HTR-8/SVneo (cell line): ENCODE data around the gene SYNGR2.
"Not testable (repeated sequence)": the region's sequence is repeated elsewhere in the genome, so short reads cannot be mapped to it uniquely, and the experiment has no call there.

Experiments used
- DNase-seq: peaks from one replicate; pipeline ENCODE4 v3.0.0; 2011; ENCODE audit warnings: low spot score, mixed read lengths; ENCODE audit not compliant: insufficient read length
- FAIRE-seq: peaks from 2 replicates; lab custom pipeline; 2011; peaks lifted over from hg19 to GRCh38; lab: Jason Lieb, UNC

The SYNGR2 gene

GRCh38 chr17:78129351-78130089 lies 38.9 kb upstream of the SYNGR2 start:
- DNase-seq (no peak), FAIRE-seq (no peak)

- FAIRE-seq (no peak), DNase-seq (no peak)
Observed at GRCh38 chr17:78130090-78130436, 38.3 kb upstream of the SYNGR2 start.

DNA sequence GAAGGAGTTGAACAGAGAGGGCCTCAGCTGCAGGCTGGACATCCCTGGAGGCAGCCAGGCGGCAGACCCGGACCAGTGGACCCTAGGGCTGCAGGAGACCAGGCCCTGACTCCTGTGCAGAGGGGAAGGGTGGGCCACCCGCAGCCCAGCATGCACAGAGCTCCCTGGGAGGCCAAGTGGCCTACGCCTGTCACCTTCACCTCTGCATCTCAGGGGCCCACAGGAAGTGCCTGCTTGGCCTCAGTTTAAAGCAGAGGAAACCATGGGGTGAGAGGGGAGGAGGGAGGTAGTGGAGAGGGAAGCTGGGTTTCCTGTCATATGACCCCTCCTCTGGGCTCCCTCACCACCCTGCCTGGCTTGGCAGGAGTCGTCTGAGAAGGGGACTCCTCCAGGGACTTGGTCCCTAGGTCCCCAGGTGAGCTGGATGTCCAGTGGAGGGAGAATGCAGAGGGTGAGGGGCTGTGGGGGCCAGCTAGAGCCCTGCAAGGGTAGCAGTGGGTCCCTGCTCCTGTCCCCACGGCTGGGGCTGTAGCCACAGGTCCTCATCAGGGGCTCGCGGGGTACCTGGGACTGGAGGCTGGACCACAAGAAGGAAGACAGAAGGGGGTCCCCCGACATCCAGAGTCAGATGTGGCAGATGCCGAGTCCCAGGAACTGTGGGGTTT lies 37.8 kb upstream of the SYNGR2 start, which contains the start of gene TMC8:
Gene TMC8 (plus strand): TSS at position 335 of the 665 bp plus-strand sequence. CDS start 818 bp downstream, outside the sequence.
- DNase-seq (no peak), FAIRE-seq (no peak)

DNA sequence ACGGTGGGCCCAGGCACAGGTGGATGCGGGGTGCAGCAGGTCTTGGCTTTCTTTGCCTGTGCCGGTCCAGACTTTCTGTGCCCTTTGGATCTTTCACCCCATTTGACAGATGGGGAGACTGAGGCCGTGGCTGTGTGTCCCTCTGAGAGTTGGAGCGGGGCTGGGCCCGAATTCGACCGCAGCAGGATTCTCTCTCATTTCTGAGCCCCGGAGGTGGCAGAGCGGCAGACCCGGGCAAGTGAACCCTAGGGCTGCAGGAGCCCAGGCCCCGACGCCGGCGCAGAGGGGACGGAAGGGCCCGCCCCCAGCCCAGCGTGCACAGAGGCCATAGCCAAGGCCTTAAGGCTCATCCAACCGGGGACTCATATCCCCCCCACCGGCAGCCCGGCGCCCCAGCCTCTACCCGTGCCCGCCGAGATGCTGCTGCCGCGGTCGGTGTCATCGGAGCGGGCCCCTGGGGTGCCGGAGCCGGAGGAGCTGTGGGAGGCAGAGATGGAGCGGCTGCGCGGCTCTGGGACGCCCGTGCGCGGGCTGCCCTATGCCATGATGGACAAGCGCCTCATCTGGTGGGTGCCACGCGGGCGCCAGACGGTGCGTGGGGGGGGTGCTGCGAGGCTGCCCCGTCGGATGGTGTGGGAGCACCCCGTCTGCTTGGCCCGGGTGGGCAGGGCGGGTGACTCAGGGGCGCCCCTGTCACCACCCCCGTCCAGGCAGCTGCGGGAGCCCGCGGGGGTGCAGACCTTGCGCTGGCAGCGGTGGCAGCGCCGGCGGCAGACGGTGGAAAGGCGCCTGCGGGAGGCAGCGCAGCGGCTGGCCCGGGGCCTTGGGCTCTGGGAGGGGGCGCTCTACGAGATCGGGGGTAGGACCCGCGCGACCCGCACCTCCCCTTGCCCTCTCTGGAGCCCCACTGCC lies 37.0 kb upstream of the SYNGR2 start:
- FAIRE-seq (no peak), DNase-seq (no peak)

DNA sequence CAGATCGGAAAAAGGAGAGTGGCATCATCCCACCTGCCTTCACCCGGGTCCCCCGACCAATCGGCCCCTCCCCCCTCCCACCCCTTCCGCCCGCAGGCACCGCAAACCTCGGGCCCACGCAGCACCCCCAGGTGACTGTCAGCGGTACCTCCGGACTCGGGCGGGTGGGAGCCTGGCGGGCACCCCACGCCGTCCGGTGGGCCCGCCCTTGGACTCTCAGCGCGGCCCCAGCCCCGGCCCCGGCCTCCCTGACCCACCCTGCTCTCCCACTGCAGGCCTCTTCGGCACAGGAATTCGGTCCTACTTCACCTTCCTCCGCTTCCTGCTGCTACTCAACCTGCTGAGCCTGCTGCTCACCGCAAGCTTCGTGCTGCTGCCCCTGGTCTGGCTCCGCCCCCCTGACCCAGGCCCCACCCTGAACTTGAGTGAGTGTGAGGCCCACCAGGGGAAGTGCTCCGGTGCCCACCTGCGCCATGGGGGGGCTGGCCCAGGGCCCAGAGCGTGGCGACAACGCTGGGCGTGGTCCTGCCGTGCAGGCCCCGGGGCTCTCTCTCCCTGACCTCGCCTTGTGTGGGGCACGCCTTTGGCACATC lies 36.2 kb upstream of the SYNGR2 start:
- DNase-seq (no peak), FAIRE-seq (no peak)

DNA sequence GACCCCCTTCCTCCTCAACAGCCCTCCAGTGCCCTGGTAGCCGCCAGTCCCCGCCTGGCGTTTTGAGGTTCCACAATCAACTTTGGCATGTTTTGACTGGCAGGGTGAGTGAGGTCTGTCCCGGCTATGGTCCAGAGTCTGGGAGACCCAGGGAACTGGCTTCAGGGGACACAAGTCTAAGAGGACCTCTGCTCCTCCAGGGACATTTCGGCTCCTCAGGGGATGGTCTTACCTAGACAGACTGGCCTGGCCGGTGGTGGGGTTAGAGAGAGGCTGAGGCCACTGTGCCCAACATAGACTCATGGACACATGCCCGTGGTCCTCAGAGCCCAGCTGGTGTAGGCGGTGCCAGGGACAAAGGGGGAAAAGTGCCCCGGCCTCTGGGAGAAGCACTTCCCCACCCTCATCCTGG lies 35.6 kb upstream of the SYNGR2 start:
- FAIRE-seq (no peak), DNase-seq (no peak)

DNA sequence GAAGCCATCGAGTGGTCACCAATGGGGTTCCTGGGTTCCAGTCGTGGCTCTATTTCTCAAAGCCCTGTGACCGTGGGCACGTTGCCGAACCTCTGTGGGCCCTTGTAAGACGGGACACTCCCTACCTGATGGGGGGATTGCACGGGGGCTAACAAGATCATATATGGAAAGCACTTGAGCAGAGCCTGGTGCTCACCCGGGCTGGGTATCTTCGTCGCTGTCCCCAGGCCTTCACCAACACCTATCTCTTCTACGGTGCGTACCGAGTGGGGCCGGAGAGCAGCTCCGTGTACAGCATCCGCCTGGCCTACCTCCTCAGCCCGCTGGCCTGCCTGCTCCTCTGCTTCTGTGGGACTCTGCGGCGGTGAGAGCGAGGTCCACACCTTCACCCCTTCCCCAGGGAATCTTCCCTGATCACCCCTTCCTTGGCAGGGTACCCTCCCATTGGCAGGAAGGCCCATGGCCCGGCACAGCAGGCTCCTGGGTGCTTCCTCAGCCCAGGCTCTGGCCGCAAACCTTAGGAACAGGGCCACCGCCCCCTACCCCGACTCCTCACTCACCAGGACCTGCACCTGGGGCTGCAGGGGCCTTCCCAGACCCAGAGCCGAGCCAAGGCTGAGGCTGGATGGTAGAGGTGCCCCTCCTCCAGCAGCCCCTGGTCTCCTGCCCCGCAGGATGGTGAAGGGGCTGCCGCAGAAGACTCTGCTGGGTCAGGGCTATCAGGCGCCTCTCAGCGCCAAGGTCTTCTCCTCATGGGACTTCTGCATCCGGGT lies 35.0 kb upstream of the SYNGR2 start:
- DNase-seq (no peak), FAIRE-seq (no peak)

DNA sequence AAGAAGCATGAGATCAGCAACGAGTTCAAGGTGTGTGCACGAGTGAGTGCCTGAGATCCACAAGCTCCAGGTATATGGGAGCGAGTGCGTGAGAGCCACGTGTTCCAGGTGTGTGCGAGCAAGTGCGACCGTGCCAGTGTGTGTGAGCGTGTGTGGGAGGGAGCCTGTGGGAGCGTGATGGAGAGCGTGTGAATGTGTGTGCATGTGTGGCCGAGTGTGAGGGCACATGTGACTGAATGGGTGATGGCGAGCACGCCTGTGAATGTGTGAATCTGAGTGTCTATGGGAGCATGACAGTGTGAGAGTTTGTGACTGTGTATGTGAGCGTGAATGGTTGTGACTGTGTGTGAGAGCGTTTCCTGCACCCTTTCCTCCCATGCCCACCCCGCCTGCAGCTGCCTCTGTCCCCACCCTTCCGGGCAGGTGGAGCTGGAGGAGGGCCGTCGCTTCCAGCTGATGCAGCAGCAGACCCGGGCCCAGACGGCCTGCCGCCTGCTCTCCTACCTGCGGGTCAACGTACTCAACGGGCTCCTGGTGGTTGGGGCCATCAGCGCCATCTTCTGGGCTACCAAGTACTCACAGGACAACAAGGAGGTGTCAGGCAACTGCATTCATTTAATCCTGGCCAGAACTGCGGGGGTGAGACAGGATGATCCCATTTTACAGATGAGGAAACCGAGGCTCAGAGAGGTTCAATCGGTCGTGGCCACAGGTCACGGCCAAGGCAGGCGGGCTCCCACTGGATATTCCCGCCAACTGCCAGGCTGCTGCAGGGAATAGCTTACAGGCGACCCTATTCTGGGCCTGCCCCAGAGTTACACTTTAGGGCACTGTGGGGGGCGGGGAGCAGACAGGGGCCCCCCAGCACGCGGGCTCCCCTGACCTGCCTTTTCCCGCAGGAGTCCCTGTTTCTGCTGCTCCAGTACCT lies 34.1 kb upstream of the SYNGR2 start:
- DNase-seq (no peak), FAIRE-seq (no peak)

DNA sequence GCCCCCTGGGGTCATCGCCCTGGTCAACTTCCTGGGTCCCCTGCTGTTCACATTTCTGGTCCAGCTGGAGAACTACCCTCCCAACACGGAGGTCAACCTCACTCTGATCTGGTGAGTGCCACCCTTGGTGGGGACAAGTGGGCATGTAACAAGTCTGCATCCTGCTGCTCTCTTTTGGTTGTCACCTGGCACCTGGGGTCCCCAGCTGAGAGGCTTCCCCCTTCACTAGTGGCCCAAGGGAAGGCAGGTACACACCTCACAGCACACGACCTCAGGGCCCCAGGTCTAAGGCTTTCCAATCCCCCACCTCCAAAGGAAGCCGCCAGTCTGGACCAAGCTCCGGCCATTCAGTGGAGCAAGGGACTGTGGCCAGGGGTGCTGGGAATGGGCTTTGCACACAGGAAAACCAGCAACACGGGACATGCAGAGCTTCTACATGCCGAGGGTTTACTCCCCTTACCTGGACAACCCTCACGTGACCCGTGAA lies 33.4 kb upstream of the SYNGR2 start:
- FAIRE-seq (no peak), DNase-seq (no peak)

- FAIRE-seq (no peak), DNase-seq (no peak)
Observed at GRCh38 chr17:78135858-78136500, 32.4 kb upstream of the SYNGR2 start.

GRCh38 chr17:78137392-78138203 lies 30.8 kb upstream of the SYNGR2 start:
- FAIRE-seq = peak; percentile 51

GRCh38 chr17:78138204-78139060 lies 29.9 kb upstream of the SYNGR2 start:
- DNase-seq = no peak
- no peak for FAIRE-seq

More at GRCh38 chr17:78137392-78138203, 30.8 kb upstream of the SYNGR2 start:
- DNase-seq = no peak

DNA sequence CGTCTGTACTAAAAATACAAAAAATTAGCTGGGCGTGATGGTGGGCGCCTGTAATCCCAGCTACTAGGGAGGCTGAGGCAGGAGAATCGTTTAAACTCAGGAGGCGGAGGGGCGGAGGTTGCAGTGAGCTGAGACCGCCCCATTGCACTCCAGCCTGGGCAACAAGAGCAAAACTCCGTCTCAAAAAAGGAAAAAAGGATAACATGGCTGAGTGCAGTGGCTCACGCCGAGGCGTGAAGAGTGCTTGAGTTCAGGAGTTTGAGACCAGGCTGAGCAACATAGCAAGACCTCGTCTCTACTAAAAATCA lies 28.6 kb upstream of the SYNGR2 start:
- not testable (repeated sequence) for FAIRE-seq

DNA sequence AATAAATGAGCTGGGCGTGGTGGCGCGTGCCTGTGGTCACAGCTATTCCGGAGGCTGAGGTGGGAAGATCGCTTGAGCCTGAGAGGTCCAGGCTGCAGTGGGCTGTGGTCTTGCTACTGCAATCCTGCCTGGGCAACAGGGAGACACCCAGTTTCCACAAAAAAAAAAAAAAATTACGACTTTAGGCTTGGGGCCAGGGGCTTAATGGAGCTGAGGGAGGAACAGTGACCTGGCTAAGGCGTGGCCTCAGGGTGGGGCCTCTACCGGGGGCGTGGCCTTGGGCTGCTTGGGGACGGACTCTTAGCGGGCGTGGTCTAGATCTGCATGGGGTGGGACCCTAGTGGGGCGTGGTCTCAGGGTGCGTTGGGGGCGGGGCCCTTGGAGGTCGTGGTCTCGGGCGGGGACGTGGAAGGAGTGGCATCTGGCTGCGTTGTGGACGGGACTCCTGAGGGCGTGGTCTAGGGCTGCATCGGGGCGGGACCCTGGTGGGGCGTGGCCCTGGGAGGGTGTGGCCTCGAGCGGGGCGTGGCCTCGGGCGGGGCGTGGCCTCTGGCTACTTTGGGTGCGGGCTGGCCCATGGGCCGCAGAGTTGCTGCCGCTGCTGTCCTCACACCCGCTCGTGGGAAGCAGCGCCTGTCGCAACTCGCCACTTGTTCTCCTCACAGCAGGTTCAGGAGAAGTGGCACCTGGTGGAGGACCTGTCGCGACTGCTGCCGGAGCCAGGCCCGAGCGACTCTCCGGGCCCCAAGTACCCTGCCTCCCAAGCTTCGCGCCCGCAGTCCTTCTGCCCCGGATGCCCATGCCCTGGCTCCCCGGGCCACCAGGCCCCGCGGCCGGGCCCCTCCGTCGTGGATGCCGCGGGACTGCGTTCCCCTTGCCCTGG lies 28.0 kb upstream of the SYNGR2 start:
- DNase-seq = peak; percentile 94
- FAIRE-seq = peak; percentile 98

More for the DNA sequence above, 28.6 kb upstream of the SYNGR2 start:
- DNase-seq = not testable (repeated sequence)

- DNase-seq (no peak), FAIRE-seq (no peak)
Observed at GRCh38 chr17:78141437-78142118, 26.8 kb upstream of the SYNGR2 start.
